Germinal center (tissue), 1 donor: Measurements from ENCODE around the gene KANSL3.

Experiments used
- DNase-seq: peaks from one replicate; pipeline ENCODE4 v3.0.0; 2012; ENCODE audit warnings: mixed read lengths, low spot score

The KANSL3 gene

GRCh38 chr2:96604104-96604503, 34.0 kb downstream of the KANSL3 start:
- no peak for DNase-seq

DNA sequence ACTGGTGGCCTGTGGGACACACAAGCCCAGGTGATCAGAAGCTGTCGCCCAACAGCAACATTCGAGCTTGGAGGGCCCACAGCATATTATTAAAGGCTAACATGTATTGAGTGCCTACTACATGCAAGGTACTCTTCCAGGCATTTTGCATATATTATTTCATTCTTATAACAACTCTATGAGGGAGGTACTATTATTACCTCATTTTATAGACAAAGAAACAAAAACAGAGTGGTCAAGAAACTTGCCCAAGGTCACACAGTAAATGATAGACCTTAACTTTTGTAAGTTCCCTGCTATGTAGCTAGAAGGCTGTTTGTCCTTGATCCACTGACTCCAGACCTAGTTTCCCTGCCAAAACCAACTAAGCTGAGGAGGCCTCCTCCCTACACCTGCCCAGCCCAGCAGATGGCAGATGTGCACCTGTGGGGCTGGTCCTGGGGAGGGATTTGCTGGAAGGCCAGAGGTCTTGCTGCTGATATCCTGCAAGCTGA, 35.7 kb downstream of the KANSL3 start:
- no peak for DNase-seq

DNA sequence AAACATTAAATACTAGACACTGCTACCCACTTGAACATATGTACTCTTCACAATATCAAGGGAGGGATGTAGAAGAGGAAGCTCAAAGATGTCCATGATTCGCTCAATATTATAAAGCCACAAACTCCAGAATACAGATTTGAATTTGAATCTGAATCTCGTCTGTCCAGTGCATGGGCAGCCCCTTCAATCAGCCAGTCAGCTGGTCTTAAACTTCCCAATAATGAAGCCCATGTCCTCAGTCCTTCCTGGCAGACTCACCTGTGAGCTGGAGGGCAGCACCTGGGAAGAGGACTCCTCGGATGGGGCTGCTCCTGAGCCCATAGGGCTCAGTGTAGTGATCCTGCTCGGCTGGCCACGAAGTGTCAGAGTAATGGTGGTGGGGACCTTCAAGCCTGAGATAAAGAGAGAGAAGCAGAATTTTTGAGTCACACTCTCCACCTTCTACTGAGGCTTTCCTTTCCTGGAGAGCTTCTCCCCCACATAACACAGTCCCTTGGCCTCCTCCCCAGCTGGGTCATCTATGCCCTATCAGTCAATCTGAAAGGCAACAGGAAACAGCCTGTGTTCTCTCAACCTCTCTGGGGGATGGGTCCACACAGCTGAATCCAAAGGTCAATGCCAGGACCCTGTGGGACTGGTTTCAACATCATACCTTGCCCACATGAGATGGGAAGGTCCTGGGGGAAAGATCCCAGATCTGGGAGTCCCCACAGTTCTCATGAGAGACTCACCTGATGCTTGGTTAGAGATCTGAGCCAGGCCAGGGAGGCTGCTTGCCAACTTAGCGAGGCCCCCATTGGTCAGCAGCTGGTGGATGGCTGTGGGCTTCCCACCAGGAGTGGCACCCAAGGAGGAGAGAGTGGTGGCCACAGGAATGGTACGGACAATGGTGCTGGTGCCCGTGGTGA, 36.5 kb downstream of the KANSL3 start:
- DNase-seq: no peak

DNA sequence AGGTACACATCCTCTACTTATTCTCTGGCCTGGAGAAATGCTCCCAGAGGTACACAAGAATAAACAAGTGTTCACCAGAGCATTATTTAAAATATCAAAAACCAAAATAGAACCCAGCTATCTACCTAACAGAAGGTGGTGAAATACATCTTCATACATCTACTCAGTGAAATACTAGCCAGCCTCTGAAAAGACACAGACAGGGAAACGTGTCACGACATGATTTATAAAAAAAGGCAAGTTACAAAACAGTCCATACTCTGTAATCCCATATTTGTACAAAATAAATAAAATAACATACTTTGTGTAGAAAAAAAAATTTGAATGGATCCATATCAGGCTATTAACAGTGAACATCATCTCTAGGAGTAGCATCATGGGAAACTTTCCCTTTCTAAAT, 38.2 kb downstream of the KANSL3 start:
- no peak for DNase-seq

DNA sequence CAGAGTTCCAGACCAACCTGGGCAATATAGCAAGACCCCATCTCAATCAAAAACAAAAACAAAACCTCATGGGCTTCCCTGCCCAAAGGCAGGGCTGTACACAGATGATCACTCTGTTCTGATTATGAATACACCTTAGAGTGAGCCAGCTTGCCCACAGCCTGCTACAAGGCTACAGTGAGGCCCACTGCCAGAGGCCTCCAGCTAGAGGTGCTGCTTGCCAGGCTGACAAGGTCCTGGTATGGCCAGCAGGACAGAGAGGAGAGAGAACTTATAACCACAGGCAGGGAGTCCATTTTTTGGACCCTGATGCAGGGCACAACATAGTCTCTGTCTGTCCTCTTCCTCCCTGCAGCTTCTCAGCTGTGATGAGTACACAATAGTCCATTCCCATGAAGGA, 41.5 kb downstream of the KANSL3 start:
- DNase-seq: no peak

- DNase-seq: no peak
Measured at GRCh38 chr2:96594691-96595152, 43.4 kb downstream of the KANSL3 start.

DNA sequence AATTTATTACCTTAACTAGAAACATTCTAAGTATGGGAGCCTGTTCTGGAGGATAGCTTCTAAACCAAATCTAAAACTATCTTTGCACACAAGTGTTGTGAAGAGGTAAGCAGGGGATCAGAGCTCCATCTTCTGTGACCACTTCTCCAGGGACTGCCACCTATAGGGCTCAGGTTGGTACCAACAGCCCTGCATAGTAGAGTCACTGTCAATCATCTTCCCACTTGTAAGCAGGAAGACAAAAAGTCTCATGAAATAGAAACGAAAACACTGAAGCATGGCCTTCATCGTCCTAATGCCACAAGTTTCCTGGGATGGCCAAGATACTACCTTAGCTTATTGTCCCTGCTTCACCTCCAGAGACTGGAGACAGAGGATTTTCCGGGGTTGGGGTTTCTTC, 43.8 kb downstream of the KANSL3 start:
- no peak for DNase-seq

DNA sequence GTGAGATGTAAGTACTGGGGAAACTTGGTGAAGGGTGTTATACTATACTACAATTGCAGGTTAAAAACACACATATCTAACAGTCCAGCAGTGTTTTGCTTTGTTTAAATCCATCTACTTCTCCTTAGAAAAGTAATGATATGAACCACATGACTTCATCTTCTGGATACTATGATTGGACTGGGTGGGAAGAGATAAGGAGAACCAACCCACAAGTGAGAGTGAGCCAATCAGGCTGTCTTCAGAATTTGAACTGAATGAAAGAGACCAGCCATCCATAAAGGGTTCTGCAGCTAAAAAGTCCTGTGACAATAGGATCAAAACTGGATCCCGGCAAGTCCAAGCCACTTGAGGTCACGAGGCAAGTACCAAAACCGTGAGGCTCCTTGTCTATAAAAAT, 46.6 kb downstream of the KANSL3 start:
- no peak for DNase-seq

- no peak for DNase-seq
Measured at GRCh38 chr2:96591054-96591453, 47.1 kb downstream of the KANSL3 start.

- no peak for DNase-seq
Measured at GRCh38 chr2:96587843-96588242, 50.3 kb downstream of the KANSL3 start.

- DNase-seq: no peak
Measured at GRCh38 chr2:96584017-96584416, 54.1 kb downstream of the KANSL3 start.

- no peak for DNase-seq
Measured at GRCh38 chr2:96580771-96581170, 57.3 kb downstream of the KANSL3 start.

DNA sequence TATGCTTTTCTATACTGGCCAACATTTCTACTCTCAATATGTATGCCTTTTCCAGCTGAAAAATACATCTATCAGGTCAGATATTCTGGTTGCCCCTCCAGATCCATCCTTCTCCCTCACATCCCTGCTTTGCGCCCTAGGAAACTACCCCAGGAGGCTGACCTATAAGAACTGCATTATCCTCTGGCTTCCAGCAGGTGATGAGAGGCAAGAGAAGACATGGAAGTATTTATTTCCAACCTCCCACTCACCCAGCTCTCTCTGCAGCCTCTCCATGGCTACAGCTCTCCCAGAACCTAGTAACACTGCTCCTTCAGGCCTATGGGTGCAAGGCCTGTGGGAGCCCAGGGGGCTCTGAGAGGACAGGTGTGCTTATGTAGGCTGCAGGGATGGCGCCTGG, 58.7 kb downstream of the KANSL3 start:
- DNase-seq: no peak

GRCh38 chr2:96578731-96579130, 59.4 kb downstream of the KANSL3 start:
- no peak for DNase-seq

DNA sequence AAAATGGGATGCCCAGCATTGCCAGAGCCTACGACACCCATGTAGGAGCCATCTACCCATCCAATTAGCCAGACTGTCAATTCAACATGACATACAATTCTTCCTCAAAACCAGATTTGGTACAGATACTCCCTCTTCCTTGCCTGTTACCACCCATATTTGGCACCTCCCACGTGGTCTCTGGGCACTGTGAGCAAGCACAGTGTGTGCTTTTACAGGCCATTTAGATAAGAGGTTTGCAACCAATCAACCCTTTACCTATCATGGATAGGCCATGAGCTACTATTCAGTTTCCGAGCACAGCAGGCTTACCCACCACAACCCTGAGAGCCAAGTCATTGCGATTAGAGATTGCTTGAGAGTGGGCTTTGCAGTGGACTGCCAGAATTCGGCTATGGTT, 60.6 kb downstream of the KANSL3 start:
- DNase-seq: no peak

GRCh38 chr2:96575785-96576456, 62.2 kb downstream of the KANSL3 start:
- no peak for DNase-seq

GRCh38 chr2:96574364-96574763, 63.7 kb downstream of the KANSL3 start:
- DNase-seq: no peak

- DNase-seq: no peak
Measured at GRCh38 chr2:96568094-96568493, 70.0 kb downstream of the KANSL3 start.

GRCh38 chr2:96565111-96565510, 73.0 kb downstream of the KANSL3 start:
- DNase-seq: no peak

- no peak for DNase-seq
Measured at GRCh38 chr2:96564563-96564962, 73.5 kb downstream of the KANSL3 start.

DNA sequence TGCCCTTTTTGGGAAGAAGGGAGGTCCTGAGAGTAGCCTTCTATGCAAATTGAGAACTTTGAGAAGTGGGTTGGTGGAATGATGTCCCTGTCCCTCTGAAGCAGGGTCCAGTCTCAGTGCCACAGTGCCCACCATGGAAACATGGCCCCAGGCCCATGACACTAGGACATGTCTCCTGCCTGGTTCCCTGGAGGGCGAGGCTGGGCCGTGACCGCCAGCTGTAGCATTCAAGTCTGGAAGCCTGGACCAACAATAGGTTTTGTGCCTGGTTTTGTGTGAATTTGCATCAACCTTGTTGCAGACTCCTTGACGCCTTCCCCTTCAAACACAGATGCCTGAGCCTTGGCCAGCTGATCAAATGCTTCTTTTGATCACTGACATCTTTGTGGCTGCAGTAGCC, 74.1 kb downstream of the KANSL3 start:
- DNase-seq: no peak

DNA sequence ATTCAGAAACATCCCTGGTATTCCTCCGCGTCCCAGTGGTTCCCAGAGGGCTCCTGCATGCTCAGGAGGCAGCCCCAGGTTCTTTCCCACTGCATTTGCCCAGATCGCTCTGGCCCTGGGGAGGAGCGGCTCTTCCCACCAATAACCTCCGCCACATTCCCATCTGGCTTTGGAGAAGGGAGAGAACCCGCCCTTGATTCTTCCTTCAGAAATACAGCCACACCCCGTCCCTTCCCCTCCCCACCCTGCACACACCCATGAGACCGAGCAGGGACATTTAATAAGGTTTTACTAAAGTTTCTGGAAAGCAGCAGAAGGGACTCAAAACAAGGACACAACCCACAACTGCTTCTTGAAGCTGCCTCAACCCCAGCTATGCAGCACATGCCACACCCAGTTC, 79.6 kb downstream of the KANSL3 start:
- no peak for DNase-seq

- DNase-seq: no peak
Measured at GRCh38 chr2:96558061-96558460, 80.1 kb downstream of the KANSL3 start.
